Skeletal muscle satellite cell (primary cell): ENCODE measurements around the gene MYH10.

Experiments used
- H3K27me3 ChIP-seq: 2 replicates; pipeline ENCODE4 v1.7.0; 2013; ENCODE audit warnings: low read length; ENCODE audit not compliant: control insufficient read depth, insufficient read depth
- H3K36me3 ChIP-seq: 2 replicates; pipeline ENCODE4 v1.7.0; 2013; ENCODE audit warnings: mild to moderate bottlenecking, control low read depth, low read length; ENCODE audit not compliant: insufficient read depth
- H3K4me1 ChIP-seq: 2 replicates; pipeline ENCODE4 v1.7.0; 2013; ENCODE audit warnings: low read length; ENCODE audit not compliant: control insufficient read depth, insufficient read depth
- H3K4me2 ChIP-seq: 2 replicates; pipeline ENCODE4 v1.7.0; 2013; ENCODE audit warnings: mild to moderate bottlenecking, low read length
- H3K4me3 ChIP-seq: 2 replicates; pipeline ENCODE4 v1.7.0; 2013; ENCODE audit warnings: low read length
- H3K9ac ChIP-seq: 2 replicates; pipeline ENCODE4 v1.7.0; 2013; ENCODE audit warnings: mild to moderate bottlenecking, low read depth, low read length, moderate library complexity
- H3K9me3 ChIP-seq: replicated peaks from 2 replicates; pipeline ENCODE4 v1.7.0; 2013; ENCODE audit warnings: mild to moderate bottlenecking, control low read depth, low read length

The MYH10 gene

DNA sequence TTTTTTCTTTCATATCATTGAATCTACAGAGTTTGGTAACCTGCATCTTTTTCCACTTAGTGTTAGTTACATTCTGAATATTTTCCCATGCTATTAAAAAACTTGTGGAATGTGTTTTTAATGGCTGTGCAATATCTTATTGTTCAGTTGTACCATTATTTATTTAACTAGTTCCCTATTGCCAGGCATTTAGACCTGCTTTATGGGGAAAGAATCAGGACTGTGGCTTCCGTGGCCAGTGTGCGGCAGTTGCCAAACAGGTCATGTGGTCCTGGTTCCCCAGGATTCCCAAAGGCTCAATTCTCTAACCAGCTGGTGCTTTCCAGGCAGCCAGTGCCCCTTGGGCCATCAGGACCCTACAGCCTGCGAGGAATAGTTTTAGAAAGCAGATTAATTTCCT lies 164.1 kb downstream of the MYH10 start:
- Histone ChIP-seq H3K9ac (peak overlapping the region; percentile 5), H3K27me3 (no peaks in the 10 kb centered on the region), H3K4me1 (peaks cover 57% of the 10 kb centered on the region), H3K4me3 (no peak overlapping the region), H3K9me3 (no peaks in the 10 kb centered on the region), H3K4me2 (no peak overlapping the region), H3K36me3 (peaks cover 68% of the 10 kb centered on the region)

- H3K36me3 ChIP-seq, result peaks cover 70% of the 10 kb centered on the region
- peaks cover 55% of the 10 kb centered on the region for H3K4me1 ChIP-seq
- no peak overlapping the region for H3K4me2 ChIP-seq
Measured at GRCh38 chr17:8465759-8466158, 164.8 kb downstream of the MYH10 start.

DNA sequence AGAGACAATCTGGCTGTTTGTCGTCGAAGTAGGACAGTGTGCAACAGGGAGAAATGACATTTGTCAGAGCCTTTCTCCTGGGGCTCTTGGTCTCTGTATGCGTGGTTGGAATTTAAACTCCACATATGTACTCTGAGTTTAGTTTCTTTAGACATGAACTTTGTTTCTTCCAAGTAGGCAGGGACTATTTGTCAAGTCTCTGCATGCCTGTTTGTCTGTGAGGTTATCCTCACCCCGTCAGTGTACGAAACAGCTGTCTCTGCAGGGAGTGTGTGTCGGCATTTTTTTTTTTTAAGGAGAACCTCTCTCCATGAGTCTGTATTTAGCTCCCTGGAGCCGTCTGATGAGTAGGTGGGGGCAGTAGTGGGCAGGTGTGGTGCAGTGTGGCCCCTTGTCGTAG lies 165.2 kb downstream of the MYH10 start:
- Histone ChIP-seq H3K4me3 (no peak overlapping the region), H3K9me3 (no peaks in the 10 kb centered on the region), H3K4me1 (peaks cover 51% of the 10 kb centered on the region), H3K4me2 (no peak overlapping the region), H3K9ac (no peak overlapping the region), H3K27me3 (no peaks in the 10 kb centered on the region), H3K36me3 (peaks cover 72% of the 10 kb centered on the region)

More at GRCh38 chr17:8465759-8466158, 164.8 kb downstream of the MYH10 start:
- Histone ChIP-seq H3K4me3 (no peak overlapping the region), H3K27me3 (no peaks in the 10 kb centered on the region), H3K9ac (no peak overlapping the region), H3K9me3 (no peaks in the 10 kb centered on the region)

DNA sequence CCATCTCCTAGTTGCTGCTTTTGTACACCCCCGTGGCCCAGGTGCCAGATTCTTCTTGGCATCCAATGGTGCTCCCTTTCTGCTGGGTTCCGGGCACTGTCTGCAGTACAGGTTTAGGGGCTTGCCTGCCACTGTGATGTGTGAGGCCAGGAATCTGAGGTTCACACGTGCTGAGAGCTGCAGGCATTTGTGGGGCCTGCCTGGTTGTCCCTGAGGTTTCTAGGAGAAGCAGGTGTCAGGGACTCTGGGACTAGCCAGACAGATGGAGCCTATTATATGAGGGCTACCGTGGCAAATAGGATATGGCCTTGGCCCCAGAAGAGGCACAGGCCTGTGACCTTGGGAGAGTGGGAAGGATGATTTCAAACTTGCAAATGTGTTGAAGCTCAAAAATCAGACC lies 165.6 kb downstream of the MYH10 start:
- no peaks in the 10 kb centered on the region for H3K9me3 ChIP-seq
- peaks cover 47% of the 10 kb centered on the region for H3K4me1 ChIP-seq
- H3K4me2 ChIP-seq, result no peak overlapping the region
- peaks cover 72% of the 10 kb centered on the region for H3K36me3 ChIP-seq
- H3K9ac ChIP-seq, result no peak overlapping the region
- H3K27me3 ChIP-seq, result no peaks in the 10 kb centered on the region
- no peak overlapping the region for H3K4me3 ChIP-seq

GRCh38 chr17:8463099-8463498 lies 167.4 kb downstream of the MYH10 start:
- Histone ChIP-seq H3K4me1 (peaks cover 33% of the 10 kb centered on the region), H3K4me3 (no peak overlapping the region), H3K36me3 (peaks cover 79% of the 10 kb centered on the region), H3K9ac (peak overlapping the region; percentile 72), H3K9me3 (no peaks in the 10 kb centered on the region), H3K4me2 (peak overlapping the region; percentile 39), H3K27me3 (no peaks in the 10 kb centered on the region)

DNA sequence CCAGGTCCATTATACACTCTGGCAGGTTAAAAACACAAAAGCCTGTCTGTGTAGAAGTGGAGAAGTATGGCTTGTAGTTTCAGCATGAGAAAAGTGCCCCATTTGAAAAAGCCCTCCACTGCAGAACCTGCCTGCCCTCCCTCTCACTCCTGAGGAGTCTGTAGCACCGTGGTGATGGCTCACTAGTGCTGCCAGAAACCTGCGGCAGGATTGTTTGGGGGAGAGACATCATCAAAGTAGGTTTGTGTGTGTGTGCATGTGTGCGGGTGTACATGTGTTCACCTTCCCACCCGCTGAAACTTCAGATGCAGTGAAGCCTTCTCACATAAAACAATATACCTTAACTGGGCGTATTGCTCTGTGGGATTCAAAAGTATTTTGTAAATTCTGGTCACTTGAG lies 168.0 kb downstream of the MYH10 start:
- H3K36me3 ChIP-seq, result peaks cover 79% of the 10 kb centered on the region

DNA sequence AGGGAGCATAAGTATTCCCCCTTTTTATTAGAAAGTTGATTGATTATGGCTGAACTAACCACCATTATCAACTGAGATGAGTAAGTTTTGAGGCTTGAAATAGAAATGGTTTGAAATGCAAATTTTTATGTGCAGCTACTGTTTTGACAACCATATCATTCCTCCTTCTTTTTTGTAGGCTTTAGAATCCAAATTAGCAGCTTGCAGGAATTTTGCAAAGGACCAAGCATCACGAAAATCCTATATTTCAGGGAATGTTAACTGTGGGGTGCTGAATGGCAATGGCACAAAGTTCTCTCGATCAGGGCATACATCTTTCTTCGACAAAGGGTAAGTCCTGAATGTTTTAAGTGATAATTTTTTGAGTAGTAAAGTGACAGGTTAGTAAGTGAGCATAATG lies 170.7 kb downstream of the MYH10 start:
- H3K27me3 ChIP-seq, result no peaks in the 10 kb centered on the region
- H3K4me1 ChIP-seq, result peaks cover 19% of the 10 kb centered on the region
- H3K4me2 ChIP-seq, result no peak overlapping the region
- H3K9ac ChIP-seq, result no peak overlapping the region
- peaks cover 86% of the 10 kb centered on the region for H3K36me3 ChIP-seq
- no peaks in the 10 kb centered on the region for H3K9me3 ChIP-seq
- no peak overlapping the region for H3K4me3 ChIP-seq

More for the DNA sequence above, 168.0 kb downstream of the MYH10 start:
- Histone ChIP-seq H3K4me2 (peak overlapping the region; percentile 39), H3K9ac (peak overlapping the region; percentile 72), H3K27me3 (no peaks in the 10 kb centered on the region), H3K9me3 (no peaks in the 10 kb centered on the region), H3K4me1 (peaks cover 33% of the 10 kb centered on the region), H3K4me3 (no peak overlapping the region)

DNA sequence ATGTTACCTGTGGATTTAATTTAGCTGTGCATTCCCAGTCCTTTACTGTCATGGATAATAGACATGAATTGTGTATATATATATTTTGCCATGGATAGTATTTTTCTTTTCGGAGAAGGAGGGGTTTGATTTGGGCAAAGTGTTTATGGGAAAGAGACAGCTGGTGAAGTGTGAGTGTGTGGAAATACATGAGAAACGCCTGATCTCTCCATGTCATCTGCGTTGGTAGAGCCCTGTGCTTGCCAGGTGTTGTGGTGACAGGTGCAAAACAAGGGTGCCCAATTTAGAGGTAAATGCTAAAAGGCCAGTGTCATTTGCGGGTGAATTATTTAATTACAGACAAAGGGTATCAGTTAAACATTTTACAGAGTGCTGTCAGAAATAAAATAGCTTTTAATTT lies 171.4 kb downstream of the MYH10 start:
- no peak overlapping the region for H3K4me2 ChIP-seq
- peaks cover 86% of the 10 kb centered on the region for H3K36me3 ChIP-seq
- H3K9me3 ChIP-seq, result no peaks in the 10 kb centered on the region

DNA sequence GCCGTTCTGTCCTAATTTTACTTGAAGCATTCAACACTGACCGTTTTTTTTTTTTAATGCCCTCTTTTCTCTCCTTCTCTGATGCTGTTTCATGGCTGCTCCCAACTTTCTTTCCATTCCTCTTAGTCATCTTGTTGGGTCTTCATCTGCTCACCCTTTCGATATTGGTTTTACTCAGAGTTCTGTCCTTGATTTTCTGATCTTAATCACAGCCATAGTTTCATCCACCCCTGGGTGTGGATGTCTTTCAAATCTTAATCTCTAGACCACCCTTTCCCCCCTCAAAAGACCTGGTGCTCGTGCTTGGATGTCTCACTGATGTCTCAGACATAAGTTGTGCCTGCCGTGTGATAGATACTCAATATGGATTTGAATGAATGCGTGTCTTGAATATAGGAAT lies 172.4 kb downstream of the MYH10 start:
- no peak overlapping the region for H3K4me2 ChIP-seq
- no peaks in the 10 kb centered on the region for H3K27me3 ChIP-seq
- peaks cover 90% of the 10 kb centered on the region for H3K36me3 ChIP-seq
- no peak overlapping the region for H3K9ac ChIP-seq
- H3K4me1 ChIP-seq, result peaks cover 8% of the 10 kb centered on the region
- no peak overlapping the region for H3K4me3 ChIP-seq
- H3K9me3 ChIP-seq, result no peaks in the 10 kb centered on the region

More for the DNA sequence above, 171.4 kb downstream of the MYH10 start:
- Histone ChIP-seq H3K27me3 (no peaks in the 10 kb centered on the region), H3K9ac (no peak overlapping the region), H3K4me3 (no peak overlapping the region), H3K4me1 (peaks cover 16% of the 10 kb centered on the region)

DNA sequence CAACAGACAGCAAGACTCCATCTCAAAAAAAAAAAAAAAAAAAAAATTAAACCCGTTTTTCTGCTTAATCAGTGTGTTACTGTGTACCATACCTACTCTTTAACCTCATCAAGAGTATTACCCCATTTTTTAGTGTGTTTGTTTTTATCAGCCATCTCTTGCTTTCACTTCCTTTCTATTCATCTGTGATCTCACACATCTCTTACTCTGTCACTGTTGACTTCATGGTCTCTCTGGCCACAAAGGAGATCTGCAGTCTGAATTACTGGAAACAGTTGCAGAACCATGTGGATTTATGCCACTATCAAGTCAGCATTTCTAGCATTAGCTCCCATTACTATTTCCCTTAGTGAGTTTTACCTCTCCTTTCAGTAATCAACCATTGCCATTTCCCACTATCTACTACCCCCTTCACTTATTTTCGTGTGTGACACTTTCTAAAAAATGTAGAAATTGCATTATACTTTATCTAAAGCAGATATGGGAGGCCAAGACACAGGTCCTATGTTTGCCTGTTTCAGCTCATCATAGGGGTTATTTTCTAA lies 174.8 kb downstream of the MYH10 start:
- H3K4me2 ChIP-seq, result no peak overlapping the region
- no peaks in the 10 kb centered on the region for H3K4me1 ChIP-seq
- H3K36me3 ChIP-seq, result peaks cover 90% of the 10 kb centered on the region
- H3K9me3 ChIP-seq, result no peaks in the 10 kb centered on the region
- no peak overlapping the region for H3K4me3 ChIP-seq
- H3K9ac ChIP-seq, result no peak overlapping the region
- H3K27me3 ChIP-seq, result no peaks in the 10 kb centered on the region

- no peaks in the 10 kb centered on the region for H3K9me3 ChIP-seq
- no peaks in the 10 kb centered on the region for H3K27me3 ChIP-seq
- H3K9ac ChIP-seq, result no peak overlapping the region
- H3K4me3 ChIP-seq, result no peak overlapping the region
- no peaks in the 10 kb centered on the region for H3K4me1 ChIP-seq
- no peak overlapping the region for H3K4me2 ChIP-seq
- H3K36me3 ChIP-seq, result peaks cover 85% of the 10 kb centered on the region
Measured at GRCh38 chr17:8453326-8453725, 177.2 kb downstream of the MYH10 start.

- no peaks in the 10 kb centered on the region for H3K4me1 ChIP-seq
- H3K4me2 ChIP-seq, result no peak overlapping the region
- H3K36me3 ChIP-seq, result peaks cover 81% of the 10 kb centered on the region
- H3K27me3 ChIP-seq, result no peaks in the 10 kb centered on the region
- no peak overlapping the region for H3K4me3 ChIP-seq
- H3K9me3 ChIP-seq, result no peaks in the 10 kb centered on the region
- no peak overlapping the region for H3K9ac ChIP-seq
Measured at GRCh38 chr17:8451933-8452614, 178.5 kb downstream of the MYH10 start.
